Caco-2 (cell line): ENCODE data around the gene PRKACA. TPM values are rescaled to one million over a fixed set of nuclear protein-coding genes. Genes with fewer than 3 reads are reported as not detected.

Experiments
- BruUV-seq: library from RNA; stranded (reverse); fragments of 400-500 nt; replicated peaks from 2 replicates; lab custom pipeline; 2021; lab: Mats Ljungman, UMichigan
- CTCF ChIA-PET: fragments of 300-600 bp; sonication (Branson Sonifier 250); formaldehyde crosslinking; loops from one replicate; lab custom pipeline; 2022; ENCODE audit warnings: antibody characterized with exemption; lab: Charles Lee
- POLR2A ChIA-PET: fragments of 300-600 bp; sonication (Branson Sonifier 250); formaldehyde crosslinking; loops from one replicate; lab custom pipeline; 2022; ENCODE audit warnings: antibody characterized with exemption; lab: Charles Lee
- DNase-seq, 2 experiments: peaks; one replicate each; pipeline versions ENCODE4 v3.0.0 to v3.0.0-alpha.2; 2020 to 2022
- H3K27me3 ChIP-seq: replicated peaks from 2 replicates; pipeline ENCODE4 v1.6.0; 2011; ENCODE audit warnings: low read length; ENCODE audit not compliant: control insufficient read depth, insufficient read depth
- H3K36me3 ChIP-seq: 2 replicates; pipeline ENCODE4 v1.5.1; 2011; ENCODE audit warnings: low read length; ENCODE audit not compliant: control insufficient read depth, insufficient read depth
- H3K4me1 ChIP-seq: fragments of 250-450 bp; sonication (Bioruptor Pico); 2 replicates; pipeline ENCODE4 v1.5.1; 2020; ENCODE audit warnings: mild to moderate bottlenecking
- H3K4me3 ChIP-seq: 2 replicates; pipeline ENCODE4 v1.5.1; 2011; ENCODE audit warnings: low read depth, mild to moderate bottlenecking, control low read depth, low read length
- H3K9me3 ChIP-seq: fragments of 250-450 bp; sonication (Bioruptor Pico); 2 replicates; pipeline ENCODE4 v1.5.1; 2020; ENCODE audit warnings: mild to moderate bottlenecking, moderate library complexity
- H3K27ac Mint-ChIP-seq: one replicate; pipeline ENCODE4 v1.8.0; 2022; ENCODE audit warnings: mixed read lengths; ENCODE audit not compliant: unreplicated experiment
- H3K27me3 Mint-ChIP-seq: one replicate; pipeline ENCODE4 v1.8.0; 2022; ENCODE audit warnings: mixed read lengths; ENCODE audit not compliant: insufficient read depth, unreplicated experiment
- H3K36me3 Mint-ChIP-seq: one replicate; pipeline ENCODE4 v1.8.0; 2022; ENCODE audit warnings: mild to moderate bottlenecking, mixed read lengths; ENCODE audit not compliant: insufficient read depth, unreplicated experiment
- H3K4me1 Mint-ChIP-seq: one replicate; pipeline ENCODE4 v1.8.0; 2022; ENCODE audit warnings: low read depth, mixed read lengths; ENCODE audit not compliant: unreplicated experiment
- H3K4me3 Mint-ChIP-seq: one replicate; pipeline ENCODE4 v1.8.0; 2022; ENCODE audit warnings: mild to moderate bottlenecking, moderate library complexity, mixed read lengths; ENCODE audit not compliant: unreplicated experiment
- H3K9me3 Mint-ChIP-seq: one replicate; pipeline ENCODE4 v1.8.0; 2022; ENCODE audit warnings: mixed read lengths; ENCODE audit not compliant: unreplicated experiment
- intact Hi-C: fragments of 100-400 bp; cut with micrococcal nuclease; formaldehyde crosslinking; loops from one replicate; pipeline ENCODE4 v1.10.0; 2022; ENCODE audit not compliant: unreplicated experiment
- total RNA-seq: library from RNA; stranded (reverse); gene quantifications from 2 replicates; pipeline ENCODE4 v1.2.3, GENCODE V29; 2022
- TF ChIP-seq, protein P1 (sequence below), 2 experiments: fragments of 200-600 bp in 1 of 2; IDR thresholded peaks; 1 replicate in 1 of 2; 2 replicates in 1 of 2; pipeline versions ENCODE4 v1.5.1 to v1.8.0; 2011 to 2022; ENCODE audit warnings: antibody characterized with exemption in 1 of 2, control low read depth in 1 of 2, inconsistent platforms in 1 of 2, low read depth in 1 of 2, low read length in 1 of 2, mild to moderate bottlenecking in 1 of 2, moderate library complexity in 1 of 2; ENCODE audit not compliant: insufficient read depth in 1 of 2, severe bottlenecking in 1 of 2, unreplicated experiment in 1 of 2

Gene PRKACA
- total RNA-seq, 1 experiment from 2014 or later: 51.9 TPM

DNA sequence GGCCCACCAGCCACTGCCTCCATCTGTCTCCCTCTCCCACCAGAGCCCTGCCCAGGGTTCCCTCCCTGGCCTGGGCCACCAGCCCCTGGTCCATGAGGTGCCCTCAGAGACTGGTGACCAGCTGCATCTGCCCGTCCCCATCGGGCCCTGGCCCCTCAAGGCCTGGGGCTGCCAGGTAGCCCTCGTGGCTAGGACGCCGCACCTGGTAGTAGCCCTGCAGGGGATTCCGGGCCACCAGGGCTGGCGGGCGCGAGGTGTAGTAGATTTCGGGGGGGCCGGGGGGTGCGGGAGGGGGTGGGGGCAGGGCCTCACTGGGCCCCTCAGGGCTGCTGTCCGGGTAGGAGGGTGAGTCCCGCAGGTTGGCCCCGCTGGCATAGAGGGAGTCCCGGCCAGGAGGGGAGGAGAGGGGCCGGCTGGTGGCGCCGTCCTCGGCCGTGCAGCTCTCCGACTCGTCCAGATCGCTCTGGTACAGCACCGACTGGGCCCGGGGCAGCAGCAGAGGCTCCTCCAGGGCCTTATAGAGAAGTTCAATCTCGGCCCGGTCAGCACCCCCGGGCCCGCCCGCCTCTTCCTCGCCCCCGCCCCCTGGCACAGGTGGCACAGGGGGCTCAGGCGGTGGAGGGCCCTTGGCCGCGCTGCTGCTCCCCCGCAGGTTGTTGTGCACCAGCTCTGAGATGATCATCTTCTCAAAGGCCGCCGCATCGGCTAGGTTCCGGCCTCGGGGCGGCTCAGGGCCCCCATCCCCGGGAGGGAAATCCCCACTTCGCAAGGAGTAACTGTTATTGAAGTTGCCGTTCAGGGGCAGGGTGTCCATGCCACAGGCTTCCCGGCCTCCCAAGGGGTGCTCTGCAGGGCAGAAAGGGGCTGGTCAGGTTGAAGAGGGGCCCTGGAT, 33.5 kb upstream of the PRKACA start:
- Histone ChIP-seq H3K9me3 (no peaks in the 10 kb centered on the region), H3K36me3 (no peaks in the 10 kb centered on the region), H3K4me1 (no peaks in the 10 kb centered on the region), H3K27me3 (no peaks in the 10 kb centered on the region), H3K4me3 (no peak overlapping the region)
- Mint-ChIP-seq H3K9me3 (no peaks in the 10 kb centered on the region), H3K36me3 (peaks cover 5% of the 10 kb centered on the region), H3K27ac (no peak overlapping the region), H3K4me3 (no peak overlapping the region), H3K4me1 (no peaks in the 10 kb centered on the region), H3K27me3 (no peaks in the 10 kb centered on the region)
- POLR2A ChIA-PET: no interaction called here
- intact Hi-C loops: no loop called here
- CTCF ChIA-PET: no interaction called here
- BruUV-seq: no TSS peak
- TF ChIP-seq, protein P1, sequence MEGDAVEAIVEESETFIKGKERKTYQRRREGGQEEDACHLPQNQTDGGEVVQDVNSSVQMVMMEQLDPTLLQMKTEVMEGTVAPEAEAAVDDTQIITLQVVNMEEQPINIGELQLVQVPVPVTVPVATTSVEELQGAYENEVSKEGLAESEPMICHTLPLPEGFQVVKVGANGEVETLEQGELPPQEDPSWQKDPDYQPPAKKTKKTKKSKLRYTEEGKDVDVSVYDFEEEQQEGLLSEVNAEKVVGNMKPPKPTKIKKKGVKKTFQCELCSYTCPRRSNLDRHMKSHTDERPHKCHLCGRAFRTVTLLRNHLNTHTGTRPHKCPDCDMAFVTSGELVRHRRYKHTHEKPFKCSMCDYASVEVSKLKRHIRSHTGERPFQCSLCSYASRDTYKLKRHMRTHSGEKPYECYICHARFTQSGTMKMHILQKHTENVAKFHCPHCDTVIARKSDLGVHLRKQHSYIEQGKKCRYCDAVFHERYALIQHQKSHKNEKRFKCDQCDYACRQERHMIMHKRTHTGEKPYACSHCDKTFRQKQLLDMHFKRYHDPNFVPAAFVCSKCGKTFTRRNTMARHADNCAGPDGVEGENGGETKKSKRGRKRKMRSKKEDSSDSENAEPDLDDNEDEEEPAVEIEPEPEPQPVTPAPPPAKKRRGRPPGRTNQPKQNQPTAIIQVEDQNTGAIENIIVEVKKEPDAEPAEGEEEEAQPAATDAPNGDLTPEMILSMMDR (IDR thresholded peaks at IDR 0.05; ENCODE audit: insufficient read depth in 1 of 2, low read depth in 1 of 2, low read length in 1 of 2, severe bottlenecking in 1 of 2, unreplicated experiment in 1 of 2): no peak
- no peak for DNase-seq

GRCh38 chr19:14150041-14150769, 32.6 kb upstream of the PRKACA start:
- no peaks in the 10 kb centered on the region for H3K9me3 Mint-ChIP-seq
- H3K4me3 Mint-ChIP-seq: no peak overlapping the region
- Histone ChIP-seq H3K4me1 (no peaks in the 10 kb centered on the region), H3K36me3 (no peaks in the 10 kb centered on the region), H3K27me3 (no peaks in the 10 kb centered on the region), H3K9me3 (no peaks in the 10 kb centered on the region), H3K4me3 (no peak overlapping the region)
- DNase-seq: no peak
- ChIA-PET CTCF (no interaction called here), POLR2A (no interaction called here)
- no peaks in the 10 kb centered on the region for H3K4me1 Mint-ChIP-seq
- H3K27ac Mint-ChIP-seq: no peak overlapping the region
- peaks cover 8% of the 10 kb centered on the region for H3K36me3 Mint-ChIP-seq
- TF ChIP-seq, protein P1 (IDR thresholded peaks at IDR 0.05; ENCODE audit: insufficient read depth in 1 of 2, low read depth in 1 of 2, low read length in 1 of 2, severe bottlenecking in 1 of 2, unreplicated experiment in 1 of 2): no peak
- H3K27me3 Mint-ChIP-seq: no peaks in the 10 kb centered on the region
- intact Hi-C loops: no loop called here
- no TSS peak for BruUV-seq

- Mint-ChIP-seq H3K4me3 (no peak overlapping the region), H3K36me3 (peaks cover 10% of the 10 kb centered on the region), H3K9me3 (no peaks in the 10 kb centered on the region), H3K27ac (no peak overlapping the region), H3K27me3 (no peaks in the 10 kb centered on the region), H3K4me1 (no peaks in the 10 kb centered on the region)
- no TSS peak for BruUV-seq
- no peaks in the 10 kb centered on the region for H3K9me3 ChIP-seq
- TF ChIP-seq, protein P1 (IDR thresholded peaks at IDR 0.05; ENCODE audit: insufficient read depth in 1 of 2, low read depth in 1 of 2, low read length in 1 of 2, severe bottlenecking in 1 of 2, unreplicated experiment in 1 of 2): no peak
- CTCF ChIA-PET: no interaction called here
- DNase-seq: no peak
- POLR2A ChIA-PET: no interaction called here
- no peak overlapping the region for H3K4me3 ChIP-seq
- intact Hi-C loops: no loop called here
- H3K36me3 ChIP-seq: no peaks in the 10 kb centered on the region
- H3K4me1 ChIP-seq: no peaks in the 10 kb centered on the region
- H3K27me3 ChIP-seq: no peaks in the 10 kb centered on the region
Observed at GRCh38 chr19:14149509-14149994, 32.0 kb upstream of the PRKACA start.
